Measurements from ENCODE around the gene MTHFD1L.

Gene MTHFD1L

DNA sequence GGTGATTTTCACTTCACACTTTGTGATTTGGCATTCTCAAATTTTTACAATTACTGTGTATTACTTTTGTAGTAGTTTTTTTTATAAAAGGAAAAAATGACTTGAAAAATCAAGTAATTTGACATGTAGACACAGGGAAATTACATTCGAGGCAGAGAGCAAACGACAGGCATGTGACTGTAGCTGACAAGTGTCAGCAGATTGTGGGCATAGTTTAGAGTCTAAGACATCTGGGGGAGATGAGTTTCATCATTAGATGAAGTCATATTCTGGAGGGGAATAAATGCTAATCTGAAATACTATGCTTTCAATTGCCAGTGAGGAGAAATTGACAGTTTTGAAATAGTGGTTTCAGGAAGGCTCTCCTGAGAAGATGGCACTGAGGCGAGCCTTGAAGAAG, 126.0 kb downstream of the MTHFD1L start:
- DNase-seq (ENCODE audit: low read depth), result no peak

DNA sequence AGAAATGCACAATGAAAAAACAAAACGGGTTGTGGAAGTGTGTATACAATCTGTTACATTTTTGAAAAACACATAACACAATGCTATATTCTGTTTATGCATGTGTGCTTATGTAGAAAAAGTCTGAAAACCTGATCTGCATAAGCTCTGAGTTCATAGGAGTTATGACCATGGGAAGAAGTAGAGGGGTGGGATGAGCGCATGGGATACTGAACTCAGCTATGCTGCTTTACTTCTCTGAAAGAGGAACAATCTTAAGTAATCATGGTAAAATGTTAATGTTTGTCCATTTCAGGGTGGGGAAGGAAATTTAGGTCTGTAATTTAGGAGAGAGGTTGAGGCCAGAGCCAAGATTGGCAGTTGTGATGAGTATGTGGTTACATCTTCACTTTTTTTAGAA, 126.8 kb downstream of the MTHFD1L start:
- DNase-seq (ENCODE audit: low read depth), result no peak

DNA sequence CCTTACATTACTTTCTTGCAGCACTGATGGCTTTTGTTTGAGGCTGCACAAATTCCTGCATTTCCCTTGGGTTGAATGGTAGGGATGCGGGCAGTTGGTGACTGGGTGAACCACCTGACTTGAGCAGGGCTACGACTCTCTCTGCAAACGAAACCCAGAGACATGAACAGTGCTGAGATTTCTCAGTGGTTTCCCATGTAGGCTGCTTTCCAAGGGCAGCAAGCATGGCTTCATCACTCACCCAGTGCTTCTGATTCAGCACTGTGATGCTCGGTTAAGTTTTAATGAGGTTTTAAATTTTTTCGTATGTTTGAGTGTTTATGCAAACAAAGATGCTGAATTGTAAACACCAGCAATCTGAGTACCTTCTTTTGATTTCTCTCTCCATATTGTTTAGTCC, 127.2 kb downstream of the MTHFD1L start:
- DNase-seq (ENCODE audit: low read depth), result no peak

GRCh38 chr6:150993253-150993652, 127.8 kb downstream of the MTHFD1L start:
- DNase-seq (ENCODE audit: low read depth), result no peak

- no peak for DNase-seq (ENCODE audit: low read depth)
Measured at GRCh38 chr6:150994026-150994425, 128.5 kb downstream of the MTHFD1L start.

DNA sequence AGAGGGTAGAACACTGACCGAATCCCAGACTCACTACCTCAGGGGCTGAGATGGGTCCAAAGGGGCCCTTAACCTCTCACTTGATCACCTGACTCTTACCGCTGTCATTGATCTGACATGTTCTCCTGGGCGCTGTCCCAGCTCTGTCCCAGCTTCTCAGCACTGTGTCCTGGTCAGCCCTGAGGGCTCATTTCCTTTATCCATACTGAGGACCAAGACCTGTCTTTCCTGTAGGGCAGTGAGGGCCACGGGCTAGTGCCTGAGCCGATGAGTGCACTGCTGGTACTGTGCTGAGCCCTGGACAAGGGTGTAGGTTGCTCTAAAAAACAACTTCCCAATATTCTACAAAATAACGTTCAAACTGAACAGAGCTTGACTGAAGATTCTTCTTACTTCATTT, 131.5 kb downstream of the MTHFD1L start:
- no peak for DNase-seq (ENCODE audit: low read depth)

GRCh38 chr6:150999107-150999506, 133.6 kb downstream of the MTHFD1L start:
- DNase-seq (ENCODE audit: low read depth), result no peak

- no peak for DNase-seq (ENCODE audit: low read depth)
Measured at GRCh38 chr6:150999576-150999975, 134.1 kb downstream of the MTHFD1L start.

GRCh38 chr6:151001387-151002056, 136.0 kb downstream of the MTHFD1L start:
- DNase-seq (ENCODE audit: low read depth), result no peak

- DNase-seq (ENCODE audit: low read depth), result no peak
Measured at GRCh38 chr6:151002057-151002450, 136.6 kb downstream of the MTHFD1L start.

DNA sequence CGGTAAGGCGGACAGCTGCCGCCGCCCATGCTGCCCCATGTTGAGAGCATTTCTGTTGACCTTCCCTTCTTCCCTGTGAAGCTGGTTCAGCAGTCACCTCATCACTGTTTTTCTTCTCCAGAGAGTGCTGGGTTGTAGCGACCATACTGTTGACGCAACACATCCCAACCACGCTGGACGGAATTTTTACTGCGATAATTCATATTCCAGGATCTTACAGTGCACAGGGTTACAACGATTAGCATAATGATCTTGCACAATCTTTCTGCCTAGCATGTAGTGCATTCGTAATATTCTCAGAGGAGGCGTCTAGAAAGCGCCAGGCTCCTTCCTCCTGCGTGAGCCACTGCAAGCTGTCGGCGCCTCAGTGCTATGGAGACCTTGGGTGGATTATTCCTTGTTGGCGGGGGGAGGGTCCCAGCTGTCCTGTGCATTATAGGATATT, 137.0 kb downstream of the MTHFD1L start:
- no peak for DNase-seq (ENCODE audit: low read depth)

DNA sequence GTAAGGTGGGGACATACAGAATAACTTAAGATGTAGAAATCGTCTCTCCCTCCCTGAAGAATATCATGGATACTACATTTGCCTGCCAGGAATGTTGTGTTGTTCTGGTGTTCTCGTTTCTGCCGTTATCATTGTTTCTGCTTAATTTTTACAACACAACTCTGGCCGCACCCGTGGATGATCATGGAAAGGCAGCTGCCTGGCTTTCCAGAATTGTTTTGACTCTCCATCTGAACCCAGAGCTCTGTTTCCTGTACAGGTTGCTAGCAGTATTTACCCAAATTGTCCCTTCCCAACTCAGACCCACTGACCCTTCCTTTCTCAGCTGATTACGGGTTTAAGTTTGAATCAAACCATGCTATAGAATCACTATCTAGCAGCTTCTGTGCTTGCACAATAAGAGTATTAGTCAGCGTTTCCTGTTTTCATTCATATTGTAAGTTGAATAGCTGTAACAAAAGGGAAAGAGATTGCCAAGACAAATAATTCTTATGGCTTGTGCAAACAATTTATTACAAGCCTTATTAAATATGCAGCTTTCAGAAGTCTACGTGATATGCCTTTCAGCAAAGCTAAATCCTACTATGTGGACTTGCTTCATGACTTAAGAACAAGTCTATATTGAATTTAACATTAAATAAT, 139.0 kb downstream of the MTHFD1L start:
- DNase-seq (ENCODE audit: low read depth), result peak; percentile 97

DNA sequence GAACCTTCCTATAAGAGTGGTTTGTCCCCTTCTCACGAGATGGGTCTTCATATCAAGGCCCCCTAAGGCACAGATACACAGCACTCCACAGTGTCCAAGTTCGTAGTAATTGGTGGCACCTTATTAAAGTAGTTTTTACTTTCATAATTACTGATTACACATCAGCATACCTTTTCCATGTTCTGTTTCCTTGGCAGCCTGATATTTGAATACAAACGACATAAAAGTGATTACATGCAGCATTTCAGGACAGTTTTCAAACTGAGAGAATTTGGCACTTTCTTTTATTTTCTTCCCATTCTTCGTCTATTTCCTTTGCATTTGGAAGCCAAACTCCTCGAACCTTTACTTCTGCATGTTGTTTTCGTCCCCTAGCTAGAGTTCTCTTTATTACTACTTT, 139.7 kb downstream of the MTHFD1L start:
- DNase-seq (ENCODE audit: low read depth), result no peak

DNA sequence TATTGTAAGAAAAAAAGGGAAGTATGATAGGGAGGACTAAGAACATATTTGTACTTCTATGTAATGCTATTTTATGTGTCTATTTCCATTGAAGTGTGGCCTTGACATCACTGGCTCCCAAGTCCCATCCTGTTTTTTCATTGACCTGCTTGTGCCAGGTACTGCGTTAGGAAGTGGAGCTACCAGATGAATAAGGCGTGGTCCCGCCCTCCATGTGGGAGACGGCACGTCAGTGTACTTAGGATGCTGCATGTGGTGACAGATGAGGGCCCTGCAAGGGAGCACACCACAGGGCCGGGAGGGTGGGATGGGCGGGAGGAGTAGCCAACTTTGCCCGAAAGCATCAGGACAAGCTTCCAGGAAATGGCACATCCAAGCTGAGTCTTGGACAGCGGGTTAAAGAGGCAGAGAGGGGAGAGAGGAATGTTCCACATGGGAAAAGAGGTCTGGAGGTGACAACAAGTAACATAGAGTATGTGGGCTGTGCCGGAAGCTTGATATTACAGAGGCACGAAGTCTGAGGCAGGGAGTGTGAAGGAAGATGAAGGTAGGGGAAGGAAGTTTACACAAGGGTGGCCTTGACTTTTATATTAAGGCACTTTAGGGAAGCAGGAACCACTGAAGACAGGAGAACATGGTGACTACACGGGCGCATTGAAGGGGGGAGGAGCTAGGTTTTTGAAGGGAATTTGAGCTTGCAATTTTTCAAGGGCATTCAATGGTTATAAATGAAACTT, 140.6 kb downstream of the MTHFD1L start:
- no peak for DNase-seq (ENCODE audit: low read depth)

DNA sequence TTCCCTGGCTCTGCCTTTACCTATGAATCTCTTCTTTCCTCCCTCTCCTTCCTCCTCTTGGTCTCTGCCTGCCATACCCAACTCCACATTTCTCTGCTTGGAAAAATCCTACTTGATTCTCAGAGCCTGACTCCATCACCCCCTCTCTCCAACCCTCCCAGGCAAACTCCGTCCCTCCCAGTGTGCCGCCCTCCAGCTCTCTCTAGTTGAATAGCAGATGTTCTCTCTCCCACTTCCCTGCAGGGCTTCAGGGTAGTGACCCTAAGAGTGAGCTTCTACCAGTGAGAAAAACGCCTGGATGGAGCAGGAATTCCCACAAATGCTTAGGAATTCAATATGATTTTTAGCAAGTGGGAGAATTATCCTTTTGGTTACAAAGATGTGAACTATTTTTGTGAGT, 141.6 kb downstream of the MTHFD1L start:
- no peak for DNase-seq (ENCODE audit: low read depth)

- DNase-seq (ENCODE audit: low read depth), result no peak
Measured at GRCh38 chr6:151007922-151008321, 142.4 kb downstream of the MTHFD1L start.

DNA sequence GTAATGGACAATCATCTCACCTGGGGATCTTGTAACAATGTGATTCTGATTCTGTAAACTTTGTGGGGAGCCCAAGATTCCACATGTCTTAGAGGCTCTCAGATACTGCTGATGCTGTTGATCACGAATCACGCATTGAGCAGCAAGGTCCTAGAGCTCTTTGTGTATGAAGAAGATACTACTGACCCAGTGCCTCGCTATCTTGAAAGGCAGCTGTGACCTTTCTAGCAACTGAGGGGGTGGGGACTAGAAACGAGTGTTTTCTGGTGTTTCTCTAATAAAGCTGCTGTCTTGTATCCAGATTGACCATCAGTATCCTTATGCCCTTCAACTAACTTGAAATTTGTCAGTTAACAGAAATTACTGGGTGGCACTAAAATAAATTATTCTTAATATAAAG, 142.9 kb downstream of the MTHFD1L start:
- no peak for DNase-seq (ENCODE audit: low read depth)

GRCh38 chr6:151009576-151009975, 144.1 kb downstream of the MTHFD1L start:
- no peak for DNase-seq (ENCODE audit: low read depth)

- DNase-seq (ENCODE audit: low read depth), result no peak
Measured at GRCh38 chr6:151010071-151010470, 144.6 kb downstream of the MTHFD1L start.

GRCh38 chr6:151012321-151013294, 147.1 kb downstream of the MTHFD1L start:
- DNase-seq (ENCODE audit: low read depth), result peak; percentile 70

- peak; percentile 73 for DNase-seq (ENCODE audit: low read depth)
Measured at GRCh38 chr6:151014404-151015100, 149.1 kb downstream of the MTHFD1L start.

Measured in iris pigment epithelial cell (primary cell).